HCT116 (cell line): ENCODE measurements around the gene CERS5. TPM values are rescaled to one million over a fixed set of nuclear protein-coding genes. Genes with fewer than 3 reads are reported as not detected.

Experiments used
- ATAC-seq: fragments of 200-7000 bp; cut with Tn5 transposase; 2 replicates; pipeline ENCODE4 v1.9.1; 2020; ENCODE audit warnings: mild to moderate bottlenecking, moderate library complexity
- BruUV-seq: library from RNA; stranded (reverse); fragments of 400-500 nt; replicated peaks from 2 replicates; lab custom pipeline; 2021; lab: Mats Ljungman, UMichigan
- CTCF ChIA-PET: fragments of 300-600 bp; sonication (Branson Sonifier 250); formaldehyde crosslinking; loops from one replicate; lab custom pipeline; 2021; ENCODE audit warnings: antibody characterized with exemption; lab: Charles Lee
- POLR2A ChIA-PET: fragments of 300-600, 350-600 bp; sonication (Branson Sonifier 250); formaldehyde crosslinking; loops from one replicate; lab custom pipeline; 2021; ENCODE audit warnings: antibody characterized with exemption; lab: Charles Lee
- RAD21 ChIA-PET, 2 experiments: fragments of 300-600 bp; sonication (Branson Sonifier 250); formaldehyde crosslinking; loops; one replicate each; lab custom pipeline; 2023; ENCODE audit warnings: low total read pairs in 2 of 2; ENCODE audit not compliant: uncharacterized antibody in 2 of 2, unreplicated experiment in 2 of 2, low non-redundant PET in 1 of 2; lab: Charles Lee
- DNase-seq: peaks from one replicate; pipeline ENCODE4 v3.0.0-alpha.2; 2010; ENCODE audit warnings: low read depth, low spot score
- H2AFZ ChIP-seq: fragments of 200-600 bp; shearing (Covaris generic), sonication (generic); 2 replicates; pipeline ENCODE4 v1.6.1; 2017; ENCODE audit warnings: low read depth, mixed run types, mixed read lengths, antibody characterized with exemption, low read length; ENCODE audit not compliant: poor library complexity, severe bottlenecking
- H3K27ac ChIP-seq: 2 replicates; pipeline ENCODE4 v1.5.1; 2012; ENCODE audit warnings: low read depth, low read length
- H3K27me3 ChIP-seq: fragments of 200-600 bp; sonication (generic); 2 replicates; pipeline ENCODE4 v1.6.1; 2016; ENCODE audit warnings: mixed run types, low read length, mixed read lengths; ENCODE audit not compliant: insufficient read depth
- H3K36me3 ChIP-seq, 2 experiments: fragments of 200-500 bp in 1 of 2; fragments of 200-600 bp in 1 of 2; sonication (Bioruptor generic) in 1 of 2; sonication (generic) in 1 of 2; 2 replicates each; pipeline versions ENCODE4 v1.5.1 to v1.6.1; 2014 to 2016; ENCODE audit warnings: low read length in 2 of 2, inconsistent platforms in 1 of 2, mixed read lengths in 1 of 2, mixed run types in 1 of 2; ENCODE audit not compliant: insufficient read depth in 2 of 2, control insufficient read depth in 1 of 2
- H3K4me1 ChIP-seq, 2 experiments: fragments of 200-600 bp in 1 of 2; sonication (generic) in 1 of 2; 2 replicates each; pipeline versions ENCODE4 v1.5.1 to v1.6.1; 2012 to 2017; ENCODE audit warnings: low read length in 2 of 2, inconsistent platforms in 1 of 2, mild to moderate bottlenecking in 1 of 2, mixed read lengths in 1 of 2, mixed run types in 1 of 2, moderate library complexity in 1 of 2; ENCODE audit not compliant: insufficient read depth in 2 of 2, control insufficient read depth in 1 of 2
- H3K4me2 ChIP-seq: fragments of 200-600 bp; sonication (generic); 2 replicates; pipeline ENCODE4 v1.6.1; 2017; ENCODE audit warnings: mixed run types, low read length, mixed read lengths
- H3K4me3 ChIP-seq, 2 experiments: fragments of 200-600 bp in 1 of 2; sonication (generic) in 1 of 2; replicated peaks in 1 of 2; 2 replicates each; pipeline ENCODE4 v1.5.1; 2011 to 2016; ENCODE audit warnings: low read length in 2 of 2, control low read depth in 1 of 2, low read depth in 1 of 2, mild to moderate bottlenecking in 1 of 2, mixed read lengths in 1 of 2, mixed run types in 1 of 2
- H3K79me2 ChIP-seq: fragments of 200-600 bp; sonication (generic); 2 replicates; pipeline ENCODE4 v1.6.1; 2017; ENCODE audit warnings: mild to moderate bottlenecking, mixed run types, low read length, moderate library complexity, mixed read lengths; ENCODE audit not compliant: insufficient read depth
- H3K9ac ChIP-seq: fragments of 200-600 bp; sonication (generic); 2 replicates; pipeline ENCODE4 v1.6.1; 2016; ENCODE audit warnings: low read length, mixed read lengths
- H3K9me2 ChIP-seq: fragments of 200-600 bp; sonication (generic), shearing (Covaris generic); 2 replicates; pipeline ENCODE4 v1.6.1; 2017; ENCODE audit warnings: mixed run types, mild to moderate bottlenecking, moderate library complexity; ENCODE audit not compliant: insufficient read depth
- H3K9me3 ChIP-seq, 2 experiments: fragments of 200-500 bp in 1 of 2; fragments of 200-600 bp in 1 of 2; sonication (Bioruptor generic) in 1 of 2; sonication (generic) in 1 of 2; 2 replicates each; pipeline ENCODE4 v1.6.1; 2014 to 2017; ENCODE audit warnings: low read length in 2 of 2, mixed read lengths in 2 of 2, inconsistent platforms in 1 of 2, low read depth in 1 of 2, mild to moderate bottlenecking in 1 of 2, mixed run types in 1 of 2, moderate library complexity in 1 of 2; ENCODE audit not compliant: control insufficient read depth in 1 of 2, insufficient read depth in 1 of 2
- H4K20me1 ChIP-seq: fragments of 200-600 bp; sonication (generic), shearing (Covaris generic); 2 replicates; pipeline ENCODE4 v1.6.1; 2017; ENCODE audit warnings: mixed run types, mild to moderate bottlenecking, moderate library complexity; ENCODE audit not compliant: insufficient read depth
- ATF3 ChIP-seq: IDR thresholded peaks from 2 replicates; pipeline ENCODE4 v1.6.1; 2012
- EGR1 ChIP-seq: IDR thresholded peaks from 2 replicates; pipeline ENCODE4 v1.6.1; 2012; ENCODE audit warnings: low read depth
- ELF1 ChIP-seq: IDR thresholded peaks from 2 replicates; pipeline ENCODE4 v1.6.1; 2012; ENCODE audit warnings: low read depth, borderline replicate concordance
- EZH2 ChIP-seq: fragments of 200-600 bp; sonication (generic); IDR thresholded peaks from 2 replicates; pipeline ENCODE4 v1.6.1; 2017; ENCODE audit warnings: antibody characterized with exemption, mixed run types
- MAX ChIP-seq: IDR thresholded peaks from 2 replicates; pipeline ENCODE4 v1.6.1; 2012
- POLR2AphosphoS5 ChIP-seq: IDR thresholded peaks from 2 replicates; pipeline ENCODE4 v1.6.1; 2011; ENCODE audit warnings: mild to moderate bottlenecking, low read depth, low read length, moderate library complexity
- RAD21 ChIP-seq: IDR thresholded peaks from 2 replicates; pipeline ENCODE4 v1.6.1; 2012; ENCODE audit warnings: low read depth, mild to moderate bottlenecking
- REST ChIP-seq: IDR thresholded peaks from 2 replicates; pipeline ENCODE4 v1.6.1; 2012; ENCODE audit warnings: low read depth
- SIN3A ChIP-seq: IDR thresholded peaks from 2 replicates; pipeline ENCODE4 v1.6.1; 2012; ENCODE audit warnings: low read depth
- SRF ChIP-seq: IDR thresholded peaks from 2 replicates; pipeline ENCODE4 v1.6.1; 2012; ENCODE audit warnings: low read depth
- ZBTB33 ChIP-seq: IDR thresholded peaks from 2 replicates; pipeline ENCODE4 v1.6.1; 2011; ENCODE audit warnings: mild to moderate bottlenecking, low read length, moderate library complexity; ENCODE audit not compliant: insufficient replicate concordance; ENCODE audit errors: extremely low read depth
- intact Hi-C: fragments of 100-400 bp; cut with micrococcal nuclease; formaldehyde crosslinking; loops from 2 replicates; pipeline ENCODE4 v1.10.0; 2022
- total RNA-seq: library from RNA; stranded (reverse); gene quantifications from one replicate; pipeline ENCODE4 v1.2.1, GENCODE V29; 2021; ENCODE audit not compliant: unreplicated experiment

Gene CERS5
- total RNA-seq, 1 experiment from 2014 or later, result 33.4 TPM

- H3K36me3 ChIP-seq, result no peaks in the 10 kb centered on the region
- H3K9me3 ChIP-seq, result no peaks in the 10 kb centered on the region
- POLR2A ChIA-PET, result no interaction called here
- no peak overlapping the region for H2AFZ ChIP-seq
- TF ChIP-seq ZBTB33 (no peak), ATF3 (no peak), RAD21 (no peak), POLR2AphosphoS5 (no peak), MAX (no peak), EZH2 (no peak), ELF1 (no peak), REST (no peak), SRF (no peak), EGR1 (no peak), SIN3A (no peak)
- TF ChIP-seq, all 23 proteins: peak for 0
- CTCF ChIA-PET, result no interaction called here
- DNase-seq, result no peak
- Histone ChIP-seq H3K79me2 (peaks cover 21% of the 10 kb centered on the region), H3K4me2 (no peak overlapping the region), H3K27ac (no peak overlapping the region), H3K4me3 (no peak overlapping the region), H4K20me1 (no peaks in the 10 kb centered on the region), H3K9me2 (no peaks in the 10 kb centered on the region), H3K9ac (no peak overlapping the region), H3K4me1 (peaks cover 0 to 6% of the 10 kb centered on the region in 2 experiments; a peak in 1 of 4 replicates), H3K27me3 (no peaks in the 10 kb centered on the region)
- no peak for ATAC-seq
- BruUV-seq, result no TSS peak
- RAD21 ChIA-PET, result no interaction called here
- intact Hi-C loops, result no loop called here
These were observed 6.5 kb downstream of the CERS5 start for GRCh38 chr12:50160643-50161042.
